ENCODE results near the gene EFCAB13.
"Not testable (repeated sequence)": the region's sequence is repeated elsewhere in the genome, so short reads cannot be mapped to it uniquely, and the experiment has no call there.

EFCAB13 gene

DNA sequence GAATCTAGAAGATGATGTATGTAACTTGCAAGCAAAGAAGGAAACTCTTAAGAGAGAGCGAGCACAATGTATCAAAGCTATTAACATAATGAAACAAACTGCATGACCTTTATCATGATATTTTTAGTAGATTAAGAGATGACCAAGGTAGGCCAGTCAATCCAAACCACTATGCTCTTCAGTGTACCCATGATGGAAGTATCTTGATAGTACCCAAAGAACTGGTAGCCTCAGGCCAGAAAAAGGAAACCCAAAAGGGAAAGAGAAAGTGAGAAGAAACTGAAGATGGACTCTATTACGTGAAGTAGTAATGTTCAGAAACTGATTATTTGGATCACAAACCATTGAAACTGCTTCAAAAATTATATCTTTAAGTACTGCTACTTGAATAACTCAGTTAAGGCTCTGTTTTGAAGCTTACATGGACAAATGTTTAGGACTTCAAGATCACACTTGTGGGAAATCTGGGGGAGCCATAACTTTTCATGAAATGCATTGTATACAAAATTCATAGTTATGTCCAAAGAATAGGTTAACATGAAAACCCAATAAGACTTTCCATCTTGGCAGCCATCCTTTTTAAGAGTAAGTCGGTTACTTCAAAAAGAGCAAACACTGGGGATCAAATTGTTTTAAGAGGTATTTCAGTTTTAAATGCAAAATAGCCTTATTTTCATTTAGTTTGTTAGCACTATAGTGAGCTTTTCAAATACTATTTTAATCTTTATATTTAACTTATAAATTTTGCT is 102.3 kb downstream of the EFCAB13 start:
- DNase-seq (ENCODE audit: low spot score): not testable (repeated sequence)

DNA sequence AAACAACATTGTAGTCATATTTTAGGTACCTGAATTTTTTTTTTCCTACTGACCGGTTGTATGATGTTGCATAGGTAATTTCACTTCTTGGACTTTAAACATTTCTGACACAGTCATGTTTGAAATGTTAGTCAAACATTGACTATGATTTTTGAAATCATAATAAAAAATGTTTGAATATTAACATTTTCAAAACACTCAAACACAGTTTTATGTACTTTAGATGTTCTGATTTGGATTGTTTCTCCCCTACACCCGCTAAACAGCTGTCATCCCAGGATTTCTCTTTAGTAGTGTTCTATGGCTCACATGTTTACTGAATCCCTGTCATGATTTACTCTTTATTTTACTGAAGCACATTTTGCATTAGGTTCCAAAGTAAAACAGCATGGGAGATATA is 104.2 kb downstream of the EFCAB13 start:
- DNase-seq (ENCODE audit: low spot score): no peak

- DNase-seq (ENCODE audit: low spot score): not testable (repeated sequence)
These were observed 108.5 kb downstream of the EFCAB13 start for GRCh38 chr17:47432240-47432639.

DNA sequence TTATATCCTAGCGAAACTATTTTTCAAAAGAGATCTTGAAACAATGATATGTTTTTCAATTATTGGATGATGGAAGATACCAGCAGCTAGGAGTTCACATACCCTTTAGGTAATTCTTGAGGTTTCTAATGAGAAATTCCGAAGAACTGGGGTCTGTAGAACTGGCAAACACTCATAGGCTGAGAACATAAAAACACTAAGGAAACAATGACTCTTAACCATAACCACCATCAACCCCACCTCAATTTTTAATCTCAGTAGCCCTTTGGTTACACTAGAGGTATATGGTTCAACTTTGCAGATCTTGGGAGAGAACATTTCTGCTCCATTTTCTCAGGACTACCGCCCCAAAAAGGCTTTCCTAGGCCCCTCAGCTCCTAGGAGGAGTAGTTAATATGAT is 141.4 kb downstream of the EFCAB13 start:
- DNase-seq (ENCODE audit: low spot score): no peak

GRCh38 chr17:47466976-47467375 is 143.2 kb downstream of the EFCAB13 start:
- DNase-seq (ENCODE audit: low spot score): not testable (repeated sequence)

DNA sequence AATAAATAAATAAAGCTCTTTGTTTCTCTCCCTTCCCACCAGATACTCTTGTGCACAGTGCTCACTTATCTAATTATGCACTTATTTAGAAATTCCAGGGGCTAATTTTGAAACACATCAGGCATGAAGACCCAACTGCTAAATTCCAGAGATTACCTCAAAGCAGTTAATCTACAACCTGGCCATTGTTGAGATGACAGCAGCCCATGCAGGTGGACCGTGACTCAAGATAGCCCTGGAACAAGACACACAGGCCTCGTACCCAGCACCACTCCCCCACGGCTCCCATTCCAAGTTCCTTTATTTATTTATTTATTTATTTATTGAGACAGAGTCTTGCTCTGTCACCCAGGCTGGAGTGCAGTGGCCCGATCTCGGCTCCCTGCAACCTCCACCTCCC is 147.1 kb downstream of the EFCAB13 start:
- DNase-seq (ENCODE audit: low spot score): no peak

GRCh38 chr17:47472073-47472472 is 148.3 kb downstream of the EFCAB13 start:
- DNase-seq (ENCODE audit: low spot score): not testable (repeated sequence)
